ENCODE results near the gene STIMATE.

Gene STIMATE

GRCh38 chr3:52897130-52898122 lies at the start of gene STIMATE:
Gene STIMATE (minus strand): TSS chr3:52897548. CDS start chr3:52897450, 98 bp downstream.
- DNase-seq (ENCODE audit: low read depth in 2 of 2), result peak; percentile 13 to 27

GRCh38 chr3:52939600-52939999 lies 42.3 kb upstream of the STIMATE start:
- DNase-seq (ENCODE audit: low read depth in 2 of 2), result no peak

- DNase-seq (ENCODE audit: low read depth in 2 of 2), result peak; percentile 4 to 11
Measured at GRCh38 chr3:52934630-52935530, 37.5 kb upstream of the STIMATE start.

- DNase-seq (ENCODE audit: low read depth in 2 of 2), result no peak
Measured at GRCh38 chr3:52931889-52932288, 34.5 kb upstream of the STIMATE start.

GRCh38 chr3:52931328-52931727 lies 34.0 kb upstream of the STIMATE start:
- no peak for DNase-seq (ENCODE audit: low read depth in 2 of 2)

- DNase-seq (ENCODE audit: low read depth in 2 of 2), result no peak
Measured at GRCh38 chr3:52930748-52931147, 33.4 kb upstream of the STIMATE start.

- DNase-seq (ENCODE audit: low read depth in 2 of 2), result no peak
Measured at GRCh38 chr3:52926554-52926953, 29.2 kb upstream of the STIMATE start.

GRCh38 chr3:52925405-52926313 lies 28.3 kb upstream of the STIMATE start:
- no peak for DNase-seq (ENCODE audit: low read depth in 2 of 2)

- DNase-seq (ENCODE audit: low read depth in 2 of 2), result no peak
Measured at GRCh38 chr3:52923963-52924362, 26.6 kb upstream of the STIMATE start.

GRCh38 chr3:52920841-52921240 lies 23.5 kb upstream of the STIMATE start:
- DNase-seq (ENCODE audit: low read depth in 2 of 2), result no peak

- no peak for DNase-seq (ENCODE audit: low read depth in 2 of 2)
Measured at GRCh38 chr3:52917044-52917443, 19.7 kb upstream of the STIMATE start.

- DNase-seq (ENCODE audit: low read depth in 2 of 2), result no peak
Measured at GRCh38 chr3:52915294-52915693, 17.9 kb upstream of the STIMATE start.

- no peak for DNase-seq (ENCODE audit: low read depth in 2 of 2)
Measured at GRCh38 chr3:52912885-52913731, 15.8 kb upstream of the STIMATE start.

- no peak for DNase-seq (ENCODE audit: low read depth in 2 of 2)
Measured at GRCh38 chr3:52910823-52911222, 13.5 kb upstream of the STIMATE start.

GRCh38 chr3:52907497-52907896 lies 10.1 kb upstream of the STIMATE start:
- DNase-seq (ENCODE audit: low read depth in 2 of 2), result no peak

- DNase-seq (ENCODE audit: low read depth in 2 of 2), result no peak
Measured at GRCh38 chr3:52904552-52904951, 7.2 kb upstream of the STIMATE start.

- no peak for DNase-seq (ENCODE audit: low read depth in 2 of 2)
Measured at GRCh38 chr3:52904000-52904399, 6.7 kb upstream of the STIMATE start.

GRCh38 chr3:52896613-52897012 lies 735 bp downstream of the STIMATE start:
- DNase-seq (ENCODE audit: low read depth in 2 of 2), result no peak

- no peak for DNase-seq (ENCODE audit: low read depth in 2 of 2)
Measured at GRCh38 chr3:52896151-52896550, 1.2 kb downstream of the STIMATE start.

GRCh38 chr3:52895418-52895817 lies 1.9 kb downstream of the STIMATE start:
- no peak for DNase-seq (ENCODE audit: low read depth in 2 of 2)

Measured in fibroblast of skin of left biceps (primary cell).